ENCODE measurements around the gene UBE3B.

DNA sequence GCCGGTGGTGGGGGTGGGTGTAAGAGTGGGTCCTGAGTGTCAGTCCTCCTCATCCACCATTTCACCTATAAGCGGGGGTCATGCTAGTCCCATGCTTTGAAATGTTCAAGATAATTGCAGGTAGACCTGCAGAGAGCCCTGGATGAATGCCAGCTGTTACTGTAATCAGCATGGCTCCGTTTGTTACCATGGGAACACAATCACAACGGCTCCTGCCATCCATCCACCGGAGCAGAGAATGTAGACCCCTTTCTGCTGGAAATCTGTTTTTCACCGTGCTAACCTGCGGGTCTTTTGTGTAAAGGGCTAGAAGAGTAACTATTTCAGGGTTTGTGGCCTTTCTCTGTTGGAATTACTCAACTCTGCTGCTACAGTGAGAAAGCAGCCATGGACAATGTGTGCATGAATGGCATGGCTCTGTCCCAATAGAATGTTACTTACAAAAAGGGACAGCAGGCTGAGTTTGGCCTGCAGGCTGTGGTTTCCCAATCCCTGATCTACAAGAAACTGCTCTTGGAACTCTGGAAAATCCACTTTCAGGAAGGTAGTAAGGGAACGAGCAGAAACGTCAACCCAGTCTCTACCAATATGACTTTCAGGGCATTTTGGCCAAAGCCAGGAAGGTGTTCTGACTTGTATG lies 36.5 kb upstream of the UBE3B start:
- TF ChIP-seq CTCF (IDR thresholded peaks at IDR 0.05) (no peak), POLR2A (IDR thresholded peaks at IDR 0.05) (no peak), POLR2AphosphoS5 (IDR thresholded peaks at IDR 0.05; ENCODE audit: insufficient read depth in 1 of 2, low read depth in 1 of 2) (no peak)
